Smooth muscle cell of trachea (primary cell): ENCODE measurements around the gene GLUD2. TPM values are rescaled to one million over a fixed set of nuclear protein-coding genes. Genes with fewer than 3 reads are reported as not detected.

Experiments
- total RNA-seq: library from RNA; depleted of rRNA; stranded (reverse); fragments of >200 nt; gene quantifications from 2 replicates; pipeline ENCODE4 v1.2.1, GENCODE V29; 2014

Gene GLUD2
- 2.2 and 3.1 TPM in 2 replicates for total RNA-seq

GRCh38 chrX:121047441-121048419 lies at the start of gene GLUD2:
Gene GLUD2 (plus strand): TSS chrX:121047610. CDS start chrX:121047685, 75 bp downstream.

Other genes starting within 250 kb of the GLUD2 start
- gene CT47B1, start 171.7 kb upstream of the GLUD2 start, total RNA-seq = not detected in 2 replicates
- gene CT47A11, start 110.5 kb upstream of the GLUD2 start, total RNA-seq = not detected in 2 replicates
- gene CT47A10, start 105.6 kb upstream of the GLUD2 start, total RNA-seq = not detected in 2 replicates
- not detected in 2 replicates for gene CT47A9, start 100.7 kb upstream of the GLUD2 start, total RNA-seq
- not detected in 2 replicates for gene CT47A8, start 95.9 kb upstream of the GLUD2 start, total RNA-seq
- gene CT47A7, start 91.0 kb upstream of the GLUD2 start, total RNA-seq = not detected in 2 replicates
- gene CT47A6, start 86.1 kb upstream of the GLUD2 start, total RNA-seq = not detected in 2 replicates
- not detected in 2 replicates for gene CT47A5, start 81.3 kb upstream of the GLUD2 start, total RNA-seq
- not detected in 2 replicates for gene CT47A4, start 76.4 kb upstream of the GLUD2 start, total RNA-seq
- gene CT47A3, start 71.5 kb upstream of the GLUD2 start, total RNA-seq = not detected in 2 replicates
- not detected in 2 replicates for gene CT47A2, start 66.7 kb upstream of the GLUD2 start, total RNA-seq
- not detected in 2 replicates for gene CT47A1, start 61.9 kb upstream of the GLUD2 start, total RNA-seq